Kidney (tissue), 14 donors: ENCODE measurements around the gene CLPSL1. TPM values are rescaled to one million over a fixed set of nuclear protein-coding genes. Genes with fewer than 3 reads are reported as not detected.

ENCODE experiments used
- DNase-seq, 5 donors: peaks; one replicate each; pipeline ENCODE4 v3.0.0-alpha.2; 2013 to 2020
- FAIRE-seq: peaks from 2 replicates; lab custom pipeline; 2012; peaks lifted over from hg19 to GRCh38; lab: Jason Lieb, UNC
- H3K27ac ChIP-seq, 2 donors: one replicate each; pipeline ENCODE4 v1.7.0; 2013; ENCODE audit warnings: low read depth in 2 of 2, low read length in 2 of 2, inconsistent platforms in 1 of 2
- H3K27me3 ChIP-seq: one replicate; pipeline ENCODE4 v1.7.1; 2013; ENCODE audit warnings: low read length, inconsistent platforms; ENCODE audit not compliant: control insufficient read depth, insufficient read depth
- H3K36me3 ChIP-seq, 3 donors: one replicate each; pipeline versions ENCODE4 v1.7.0 to v1.7.1; 2013; ENCODE audit warnings: low read length in 3 of 3, control low read depth in 1 of 3, inconsistent platforms in 1 of 3; ENCODE audit not compliant: insufficient read depth in 3 of 3, control insufficient read depth in 2 of 3
- H3K4me1 ChIP-seq, 3 donors: one replicate each; pipeline versions ENCODE4 v1.7.0 to v1.7.1; 2013; ENCODE audit warnings: low read length in 3 of 3, inconsistent platforms in 1 of 3, low read depth in 1 of 3; ENCODE audit not compliant: control insufficient read depth in 2 of 3, insufficient read depth in 2 of 3
- H3K4me3 ChIP-seq, 3 donors: one replicate each; pipeline versions ENCODE4 v1.7.0 to v1.8.1; 2013; ENCODE audit warnings: low read length in 3 of 3, control low read depth in 1 of 3, inconsistent platforms in 1 of 3
- H3K9ac ChIP-seq, 3 donors: one replicate each; pipeline versions ENCODE4 v1.7.0 to v1.7.1; 2013; ENCODE audit warnings: low read length in 3 of 3, control low read depth in 1 of 3, inconsistent platforms in 1 of 3
- H3K9me3 ChIP-seq, 3 donors: one replicate each; pipeline versions ENCODE4 v1.7.0 to v1.7.1; 2013; ENCODE audit warnings: low read length in 3 of 3, control low read depth in 1 of 3, inconsistent platforms in 1 of 3; ENCODE audit not compliant: control insufficient read depth in 2 of 3, insufficient read depth in 1 of 3
- CTCF ChIP-seq: IDR thresholded peaks from 3 replicates; pipeline ENCODE4 v1.5.1; 2012; ENCODE audit warnings: mild to moderate bottlenecking, moderate library complexity, borderline replicate concordance; ENCODE audit not compliant: insufficient read depth; ENCODE audit errors: extremely low read depth
- intact Hi-C: fragments of 100-400 bp; cut with DNase I; formaldehyde crosslinking; loops from one replicate; pipeline ENCODE4 v1.11.1; 2022
- polyA plus RNA-seq: library from polyadenylated mRNA; stranded (reverse); fragments of 350-450 nt; fragmentation: Illumina TruSeq; extraction: RNeasy Lipid Tissue Mini Kit (QIAGEN cat#74804); gene quantifications from one replicate; pipeline ENCODE4 v1.2.3, GENCODE V29; 2014; ENCODE audit warnings: low read depth, low replicate concordance; ENCODE audit not compliant: insufficient read depth
- total RNA-seq: library from RNA; stranded (reverse); fragmentation: NEBNext Ultra II Directional; extraction: Animal tissue kit (Norgen Biotek cat#: 25700); gene quantifications from one replicate; pipeline ENCODE4 v1.2.1, GENCODE V29; 2021
- donor health status: control.
- donor health status: control.
- donor health status: control.
- donor health status: control.
- donor health status: control.
- donor health status: DM: yes; HTN: yes; CAD: no.
- donor health status: Normal renal cell carcinoma (clear cell type).

Gene CLPSL1
- total and polyA plus RNA-seq, 2 donors from 2014 or later: not detected

- H3K27me3 ChIP-seq: no peaks in the 10 kb centered on the region
- DNase-seq (peak in 1 of 5 donors; percentile 5), FAIRE-seq (no peak)
- H3K9me3 ChIP-seq: no peaks in the 10 kb centered on the region
- intact Hi-C loops: no loop called here
- H3K27ac ChIP-seq: no peak overlapping the region
- no peak overlapping the region for H3K9ac ChIP-seq
- H3K36me3 ChIP-seq: no peaks in the 10 kb centered on the region
- H3K4me3 ChIP-seq: no peak overlapping the region
- no peaks in the 10 kb centered on the region for H3K4me1 ChIP-seq
- TF ChIP-seq CTCF: no peak
These were observed 27.9 kb downstream of the CLPSL1 start for GRCh38 chr6:35808688-35809087.

- no peaks in the 10 kb centered on the region for H3K27me3 ChIP-seq
- no peaks in the 10 kb centered on the region for H3K4me1 ChIP-seq
- no peaks in the 10 kb centered on the region for H3K9me3 ChIP-seq
- no peaks in the 10 kb centered on the region for H3K36me3 ChIP-seq
- DNase-seq (no peak), FAIRE-seq (no peak)
- TF ChIP-seq CTCF: no peak
- no peak overlapping the region for H3K27ac ChIP-seq
- H3K9ac ChIP-seq: no peak overlapping the region
- no peak overlapping the region for H3K4me3 ChIP-seq
- intact Hi-C loops: no loop called here
These were observed 29.0 kb downstream of the CLPSL1 start for GRCh38 chr6:35809809-35810208.

- no peak for TF ChIP-seq CTCF
- DNase-seq (no peak), FAIRE-seq (no peak)
- no peaks in the 10 kb centered on the region for H3K27me3 ChIP-seq
- no peaks in the 10 kb centered on the region for H3K36me3 ChIP-seq
- H3K27ac ChIP-seq: no peak overlapping the region
- H3K9ac ChIP-seq: no peak overlapping the region
- no peaks in the 10 kb centered on the region for H3K4me1 ChIP-seq
- H3K9me3 ChIP-seq: no peaks in the 10 kb centered on the region
- intact Hi-C loops: no loop called here
- H3K4me3 ChIP-seq: no peak overlapping the region
These were observed 30.3 kb downstream of the CLPSL1 start for GRCh38 chr6:35810971-35811698.

- no peak for TF ChIP-seq CTCF
These were observed 30.8 kb downstream of the CLPSL1 start for GRCh38 chr6:35811699-35811995.

More at GRCh38 chr6:35811699-35811995, 30.8 kb downstream of the CLPSL1 start:
- no peaks in the 10 kb centered on the region for H3K9me3 ChIP-seq
- no peak for DNase-seq
- no peak overlapping the region for H3K4me3 ChIP-seq
- intact Hi-C loops: no loop called here
- no peaks in the 10 kb centered on the region for H3K27me3 ChIP-seq
- no peaks in the 10 kb centered on the region for H3K36me3 ChIP-seq
- no peak for FAIRE-seq
- H3K27ac ChIP-seq: no peak overlapping the region
- no peak overlapping the region for H3K9ac ChIP-seq
- no peaks in the 10 kb centered on the region for H3K4me1 ChIP-seq
